ES-I3 (cell line): ENCODE data around the gene FRMD5.
"Not testable (repeated sequence)": the region's sequence is repeated elsewhere in the genome, so short reads cannot be mapped to it uniquely, and the experiment has no call there.

ENCODE experiments used
- H3K36me3 ChIP-seq: 2 replicates; pipeline ENCODE4 v1.6.1; 2013; ENCODE audit warnings: mild to moderate bottlenecking, low read length, control low read depth, moderate library complexity; ENCODE audit not compliant: insufficient read depth
- H3K4me1 ChIP-seq: 2 replicates; pipeline ENCODE4 v1.6.1; 2013; ENCODE audit warnings: mild to moderate bottlenecking, control low read depth, low read length; ENCODE audit not compliant: insufficient read depth
- H3K9ac ChIP-seq: 2 replicates; pipeline ENCODE4 v1.6.1; 2013; ENCODE audit warnings: low read depth, mild to moderate bottlenecking, low read length, moderate library complexity
- H3K9me3 ChIP-seq: 2 replicates; pipeline ENCODE4 v1.6.1; 2013; ENCODE audit warnings: mild to moderate bottlenecking, low read length, moderate library complexity; ENCODE audit not compliant: control insufficient read depth, insufficient read depth

FRMD5 gene

GRCh38 chr15:44045661-44046060 lies 149.4 kb downstream of the FRMD5 start:
- no peak overlapping the region for H3K9ac ChIP-seq
- no peaks in the 10 kb centered on the region for H3K36me3 ChIP-seq
- H3K9me3 ChIP-seq: no peaks in the 10 kb centered on the region
- no peaks in the 10 kb centered on the region for H3K4me1 ChIP-seq

DNA sequence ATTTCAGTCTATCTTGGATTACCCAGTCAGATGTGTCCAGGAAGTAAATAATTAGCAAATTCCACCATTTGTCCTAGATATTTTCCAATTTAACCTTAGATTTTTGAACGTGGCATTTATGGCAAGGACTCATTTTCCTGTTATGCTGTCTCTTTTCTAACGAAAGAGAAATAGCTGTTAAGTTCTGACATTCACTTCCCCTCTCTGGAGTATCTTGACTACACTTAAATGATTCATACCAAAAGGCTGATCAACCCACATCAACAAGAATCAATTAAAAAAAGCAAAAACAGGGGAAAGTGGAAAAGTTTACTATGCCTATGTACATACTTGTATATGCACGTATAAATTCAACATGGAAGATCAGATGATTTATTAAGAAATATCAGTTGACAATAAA lies 149.9 kb downstream of the FRMD5 start:
- H3K9me3 ChIP-seq: no peaks in the 10 kb centered on the region
- no peaks in the 10 kb centered on the region for H3K36me3 ChIP-seq
- no peaks in the 10 kb centered on the region for H3K4me1 ChIP-seq
- H3K9ac ChIP-seq: no peak overlapping the region

- Histone ChIP-seq H3K36me3 (no peaks in the 10 kb centered on the region), H3K9me3 (no peaks in the 10 kb centered on the region), H3K9ac (peak overlapping the region; percentile 46; the same call in 1 of the 2 replicates), H3K4me1 (no peaks in the 10 kb centered on the region)
Measured at GRCh38 chr15:44038755-44039191, 156.3 kb downstream of the FRMD5 start.

DNA sequence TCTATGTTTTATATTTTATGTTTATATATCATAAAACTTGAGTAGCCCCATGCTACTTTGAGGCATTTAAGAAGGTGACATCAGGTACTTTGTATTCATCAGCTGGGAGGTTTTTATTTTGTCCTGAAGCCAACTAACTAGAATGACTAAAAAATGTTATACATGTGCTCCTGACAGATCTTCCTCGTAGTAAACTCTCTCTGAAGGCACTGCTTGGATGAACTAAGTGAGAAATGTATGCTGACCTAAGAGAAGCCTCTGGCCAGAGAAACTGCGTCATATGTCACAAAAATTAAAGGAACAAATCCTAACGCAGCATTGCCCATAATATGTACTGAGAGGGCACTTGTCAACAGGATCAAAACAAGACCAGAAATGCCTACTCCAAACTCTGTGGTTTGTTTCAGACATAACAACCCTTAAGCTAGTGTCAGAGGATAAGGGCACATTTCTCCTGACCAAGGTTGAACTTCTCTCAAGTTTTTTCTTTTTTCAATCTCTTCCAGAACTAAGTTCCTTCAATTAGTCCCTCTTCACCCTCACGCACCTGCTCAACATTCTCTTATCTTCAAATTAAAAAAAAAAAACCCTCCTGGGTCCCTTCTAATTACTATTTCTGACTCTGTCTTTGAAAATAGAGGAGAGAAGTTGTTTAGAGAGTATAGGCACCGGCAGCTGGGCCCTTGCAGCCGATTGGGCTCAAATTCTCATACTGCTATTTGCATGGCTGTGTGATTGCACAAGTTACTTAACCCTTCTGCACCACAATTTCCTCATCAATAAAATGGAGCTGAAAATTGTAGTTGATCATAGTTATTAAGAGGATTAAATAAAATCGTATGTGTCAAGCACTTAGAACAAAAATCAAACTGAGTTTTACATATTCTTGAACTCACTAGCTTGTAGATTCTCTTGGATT lies 159.0 kb downstream of the FRMD5 start:
- H3K4me1 ChIP-seq: no peaks in the 10 kb centered on the region
- no peaks in the 10 kb centered on the region for H3K36me3 ChIP-seq
- H3K9ac ChIP-seq: no peak overlapping the region
- no peaks in the 10 kb centered on the region for H3K9me3 ChIP-seq

DNA sequence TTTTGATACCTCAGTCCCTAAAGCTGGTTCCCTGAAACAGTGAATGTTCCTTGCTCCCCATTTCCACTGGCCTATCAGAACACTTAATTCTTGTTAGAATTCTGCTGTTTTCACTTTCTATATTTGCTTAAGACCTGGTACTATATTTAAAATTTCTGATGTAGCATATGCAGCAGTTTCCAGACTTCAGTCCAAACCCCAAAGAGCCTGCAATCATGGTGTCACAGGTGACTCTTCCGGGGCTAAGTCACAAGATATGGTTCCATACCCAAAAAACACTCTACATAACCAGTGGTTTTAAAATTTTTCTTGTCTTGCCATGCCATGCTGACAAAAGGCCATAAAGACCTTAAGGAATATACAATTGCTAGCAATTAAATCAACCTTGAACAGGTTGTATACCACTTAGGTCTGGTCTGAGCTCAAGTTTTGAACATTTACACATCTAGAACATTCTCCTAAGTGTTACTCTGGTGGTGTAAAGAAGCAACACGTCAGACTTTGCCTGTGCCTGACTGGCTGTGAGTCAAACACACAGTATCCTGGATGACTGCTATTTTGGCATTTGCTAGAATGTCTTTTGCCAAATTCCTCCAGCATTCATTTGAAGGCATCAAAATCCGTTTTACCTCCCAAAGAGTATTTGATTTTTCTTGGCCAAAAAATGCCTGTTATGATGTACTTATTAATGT lies 160.0 kb downstream of the FRMD5 start:
- Histone ChIP-seq H3K9me3 (no peaks in the 10 kb centered on the region), H3K36me3 (no peaks in the 10 kb centered on the region)

DNA sequence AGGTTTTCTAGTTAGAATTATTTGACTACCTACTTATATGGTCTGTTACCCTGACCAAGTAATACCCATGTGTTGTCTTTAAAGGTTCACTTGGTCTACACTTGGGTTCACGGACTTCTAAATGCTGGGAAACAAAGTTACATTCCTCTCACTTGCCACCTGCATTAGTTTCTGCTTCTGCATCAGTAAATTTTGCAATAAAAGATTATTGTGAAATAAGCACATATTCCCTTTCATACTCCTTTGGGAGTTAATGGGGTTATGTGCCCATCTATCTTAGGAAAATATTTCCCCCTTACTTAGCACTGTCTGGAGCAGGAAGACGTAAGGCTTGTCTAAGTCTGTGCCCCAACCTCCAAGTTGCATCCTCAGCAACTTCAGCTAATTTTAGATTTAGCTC lies 160.7 kb downstream of the FRMD5 start:
- Histone ChIP-seq H3K9me3 (no peaks in the 10 kb centered on the region), H3K36me3 (no peaks in the 10 kb centered on the region), H3K4me1 (peaks cover 12% of the 10 kb centered on the region), H3K9ac (no peak overlapping the region)

More for the DNA sequence above, 160.0 kb downstream of the FRMD5 start:
- Histone ChIP-seq H3K4me1 (peaks cover 5% of the 10 kb centered on the region; the same call in 1 of the 2 replicates), H3K9ac (no peak overlapping the region)

DNA sequence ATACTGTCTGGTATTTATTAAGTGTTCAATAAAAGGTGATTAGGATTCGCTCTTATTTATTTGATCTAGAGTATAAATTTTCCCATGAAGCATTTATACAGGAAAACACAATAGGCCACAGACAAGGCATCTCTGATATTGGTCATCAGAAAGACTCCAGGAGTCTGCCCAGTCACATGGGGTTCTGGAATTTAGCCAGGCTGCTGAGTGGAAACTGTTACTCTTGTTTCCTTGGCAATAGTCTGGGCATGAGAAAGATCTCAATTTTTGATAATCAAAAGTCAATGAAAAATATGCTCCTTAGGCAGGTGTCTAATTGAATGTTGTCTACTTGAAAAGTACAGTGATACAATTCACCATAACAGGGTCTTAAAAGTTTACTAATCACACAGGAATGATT lies 161.2 kb downstream of the FRMD5 start:
- H3K36me3 ChIP-seq: no peaks in the 10 kb centered on the region
- H3K9ac ChIP-seq: no peak overlapping the region
- H3K9me3 ChIP-seq: no peaks in the 10 kb centered on the region
- H3K4me1 ChIP-seq: peaks cover 15% of the 10 kb centered on the region

GRCh38 chr15:44032820-44033219 lies 162.3 kb downstream of the FRMD5 start:
- not testable (repeated sequence) for H3K9me3 ChIP-seq, H3K9ac ChIP-seq, H3K36me3 ChIP-seq
- H3K4me1 ChIP-seq: peaks cover 19% of the 10 kb centered on the region

GRCh38 chr15:44029940-44030568 lies 165.0 kb downstream of the FRMD5 start:
- Histone ChIP-seq H3K9ac (no peak overlapping the region), H3K4me1 (peaks cover 19% of the 10 kb centered on the region), H3K36me3 (no peaks in the 10 kb centered on the region), H3K9me3 (no peaks in the 10 kb centered on the region)

DNA sequence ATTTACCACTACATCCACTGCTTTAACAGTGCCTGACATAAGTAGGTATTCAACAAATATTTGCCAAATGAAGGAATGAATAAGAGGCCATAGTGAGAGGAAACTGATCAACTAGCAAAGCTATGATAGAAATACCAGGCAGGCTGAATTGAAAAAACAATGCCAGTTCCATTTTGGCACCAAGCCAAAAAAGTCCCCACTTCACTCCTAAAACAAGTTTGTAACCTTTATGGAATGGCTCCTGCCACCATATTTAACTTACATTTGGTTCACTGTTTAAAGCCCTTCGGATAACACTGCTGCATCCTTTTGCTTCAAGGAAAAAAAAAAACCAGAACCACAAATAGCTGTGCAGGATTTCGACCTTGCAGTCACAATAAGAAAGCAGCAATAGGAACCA lies 166.1 kb downstream of the FRMD5 start:
- H3K36me3 ChIP-seq: no peaks in the 10 kb centered on the region
- H3K9ac ChIP-seq: no peak overlapping the region
- H3K4me1 ChIP-seq: peaks cover 19% of the 10 kb centered on the region
- H3K9me3 ChIP-seq: no peaks in the 10 kb centered on the region

GRCh38 chr15:44028349-44028748 lies 166.7 kb downstream of the FRMD5 start:
- H3K4me1 ChIP-seq: peaks cover 19% of the 10 kb centered on the region
- no peaks in the 10 kb centered on the region for H3K36me3 ChIP-seq
- no peak overlapping the region for H3K9ac ChIP-seq
- no peaks in the 10 kb centered on the region for H3K9me3 ChIP-seq

DNA sequence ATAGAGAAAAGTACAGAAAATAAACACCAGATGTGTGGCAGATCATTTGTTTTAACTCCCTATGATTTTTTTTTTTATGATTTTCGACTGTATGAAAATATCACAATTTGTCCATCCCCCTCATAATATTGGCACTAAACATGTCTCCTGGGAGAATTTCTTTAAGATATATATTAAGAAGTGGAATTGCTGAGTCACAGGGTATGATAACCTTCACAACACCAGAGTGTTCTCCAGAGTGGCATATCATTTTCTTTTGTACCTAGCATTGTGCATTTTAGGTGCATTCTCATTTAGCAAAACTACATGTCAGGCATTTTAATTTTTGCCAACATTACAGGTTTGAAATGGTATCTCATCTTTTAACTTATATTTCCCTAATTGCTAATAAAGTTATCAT lies 170.9 kb downstream of the FRMD5 start:
- H3K4me1 ChIP-seq: peaks cover 6% of the 10 kb centered on the region
- no peak overlapping the region for H3K9ac ChIP-seq
- no peaks in the 10 kb centered on the region for H3K36me3 ChIP-seq
- no peaks in the 10 kb centered on the region for H3K9me3 ChIP-seq

DNA sequence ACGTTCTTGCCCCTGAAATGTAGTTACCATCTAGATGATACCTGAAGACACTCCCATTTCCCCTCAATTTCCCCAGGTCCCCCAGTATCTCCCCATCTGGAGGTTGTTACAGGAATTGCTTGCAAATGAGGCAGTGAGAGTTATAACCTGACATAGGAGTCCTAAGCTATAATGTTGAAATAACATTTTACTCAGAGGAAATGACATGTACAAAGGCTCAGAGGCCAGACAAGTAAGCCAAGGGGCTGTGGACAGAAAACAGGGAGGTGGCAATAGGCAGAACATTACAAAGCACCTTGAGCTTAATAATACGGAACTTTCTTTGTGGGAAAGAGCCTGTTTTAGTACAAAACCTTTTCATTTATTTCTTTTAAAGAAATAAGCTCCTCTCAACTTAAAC lies 171.9 kb downstream of the FRMD5 start:
- Histone ChIP-seq H3K9ac (no peak overlapping the region), H3K9me3 (no peaks in the 10 kb centered on the region), H3K4me1 (no peaks in the 10 kb centered on the region; the same call in 1 of the 2 replicates), H3K36me3 (no peaks in the 10 kb centered on the region)

- Histone ChIP-seq H3K36me3 (no peaks in the 10 kb centered on the region), H3K4me1 (no peaks in the 10 kb centered on the region), H3K9me3 (no peaks in the 10 kb centered on the region), H3K9ac (no peak overlapping the region)
Measured at GRCh38 chr15:44018151-44018550, 176.9 kb downstream of the FRMD5 start.
